H1 (cell line): ENCODE results near the gene PUDP.

ENCODE experiments used
- CEBPB ChIP-seq: IDR thresholded peaks from 2 replicates; pipeline ENCODE4 v1.6.1; 2012; ENCODE audit warnings: low read depth, low read length
- CHD1 ChIP-seq: IDR thresholded peaks from 2 replicates; pipeline ENCODE4 v1.6.1; 2012; ENCODE audit warnings: low read depth, low read length, improper control_type of control experiment
- CTCF ChIP-seq, 3 experiments: IDR thresholded peaks; 1 replicate in 2 of 3; 2 replicates in 1 of 3; pipeline versions ENCODE4 v1.5.1 to v1.6.1; 2011; ENCODE audit warnings: low read length in 3 of 3, mild to moderate bottlenecking in 3 of 3, inconsistent platforms in 2 of 3, low read depth in 1 of 3, moderate library complexity in 1 of 3; ENCODE audit not compliant: insufficient read depth in 1 of 3; ENCODE audit errors: control extremely low read depth in 1 of 3
- EP300 ChIP-seq, 2 experiments: IDR thresholded peaks; 1 replicate in 1 of 2; 2 replicates in 1 of 2; pipeline ENCODE4 v1.6.1; 2011 to 2012; ENCODE audit warnings: low read depth in 2 of 2, low read length in 2 of 2, mild to moderate bottlenecking in 2 of 2, borderline replicate concordance in 1 of 2, inconsistent platforms in 1 of 2, moderate library complexity in 1 of 2
- MAFK ChIP-seq: IDR thresholded peaks from 2 replicates; pipeline ENCODE4 v1.6.1; 2012; ENCODE audit warnings: low read depth, mild to moderate bottlenecking, improper control_type of control experiment, low read length
- POLR2A ChIP-seq, 2 experiments: IDR thresholded peaks; 1 replicate in 1 of 2; 2 replicates in 1 of 2; pipeline ENCODE4 v1.6.1; 2011; ENCODE audit warnings: low read depth in 2 of 2, low read length in 2 of 2, mild to moderate bottlenecking in 2 of 2; ENCODE audit errors: control extremely low read depth in 1 of 2
- RNF2 ChIP-seq: fragments of 200-900, 300-1000 bp; sonication (generic); IDR thresholded peaks from 2 replicates; pipeline ENCODE4 v1.7.1; 2016; ENCODE audit warnings: borderline replicate concordance, low read depth, mild to moderate bottlenecking, antibody characterized with exemption, low read length; ENCODE audit not compliant: poor library complexity, severe bottlenecking; ENCODE audit errors: missing control alignments
- SIN3A ChIP-seq, 2 experiments: IDR thresholded peaks in 1 of 2; conservative IDR thresholded peaks in 1 of 2; 2 replicates each; pipeline ENCODE4 v1.6.1; 2011 to 2012; ENCODE audit warnings: low read length in 2 of 2, improper control_type of control experiment in 1 of 2, low read depth in 1 of 2, mild to moderate bottlenecking in 1 of 2
- SP2 ChIP-seq: IDR thresholded peaks from 2 replicates; pipeline ENCODE4 v1.6.1; 2012; ENCODE audit warnings: mild to moderate bottlenecking, low read length, inconsistent platforms
- ZNF274 ChIP-seq: IDR thresholded peaks from 2 replicates; pipeline ENCODE4 v1.7.0; 2012; ENCODE audit warnings: low read length, borderline replicate concordance; ENCODE audit errors: extremely low read depth

- no peak for TF ChIP-seq ZNF274
- TF ChIP-seq CTCF (IDR thresholded peaks at IDR 0.05; ENCODE audit: control extremely low read depth in 1 of 3, insufficient read depth in 1 of 3, low read depth in 1 of 3, low read length in 3 of 3), result no peak
- TF ChIP-seq RNF2, result no peak
- no peak for TF ChIP-seq MAFK
- no peak for TF ChIP-seq CEBPB
- TF ChIP-seq POLR2A (IDR thresholded peaks at IDR 0.05; ENCODE audit: control extremely low read depth in 1 of 2, low read depth in 2 of 2, low read length in 2 of 2), result no peak
- TF ChIP-seq SP2, result no peak
- no peak for TF ChIP-seq CHD1
- TF ChIP-seq SIN3A (conservative IDR thresholded peaks at IDR 0.05 in 1 of 2, IDR thresholded peaks at IDR 0.05 in 1 of 2; ENCODE audit: low read depth in 1 of 2, low read length in 2 of 2), result no peak
- no peak for TF ChIP-seq EP300 (IDR thresholded peaks at IDR 0.05; ENCODE audit: borderline replicate concordance in 1 of 2, low read depth in 2 of 2, low read length in 2 of 2)
Observed at GRCh38 chrX:7115557-7115956, 32.4 kb downstream of the PUDP start.
